Skeletal muscle cell (primary cell): ENCODE measurements around the gene ATXN2.
"Not testable (repeated sequence)": the region's sequence is repeated elsewhere in the genome, so short reads cannot be mapped to it uniquely, and the experiment has no call there.

ENCODE experiments used
- DNase-seq: peaks from one replicate; pipeline ENCODE4 v3.0.0-alpha.2; 2010; ENCODE audit warnings: low read depth
- H3K4me3 ChIP-seq: 2 replicates; pipeline ENCODE4 v1.5.1; 2011; ENCODE audit warnings: low read depth, mild to moderate bottlenecking, control low read depth, low read length, moderate library complexity

Gene ATXN2

DNA sequence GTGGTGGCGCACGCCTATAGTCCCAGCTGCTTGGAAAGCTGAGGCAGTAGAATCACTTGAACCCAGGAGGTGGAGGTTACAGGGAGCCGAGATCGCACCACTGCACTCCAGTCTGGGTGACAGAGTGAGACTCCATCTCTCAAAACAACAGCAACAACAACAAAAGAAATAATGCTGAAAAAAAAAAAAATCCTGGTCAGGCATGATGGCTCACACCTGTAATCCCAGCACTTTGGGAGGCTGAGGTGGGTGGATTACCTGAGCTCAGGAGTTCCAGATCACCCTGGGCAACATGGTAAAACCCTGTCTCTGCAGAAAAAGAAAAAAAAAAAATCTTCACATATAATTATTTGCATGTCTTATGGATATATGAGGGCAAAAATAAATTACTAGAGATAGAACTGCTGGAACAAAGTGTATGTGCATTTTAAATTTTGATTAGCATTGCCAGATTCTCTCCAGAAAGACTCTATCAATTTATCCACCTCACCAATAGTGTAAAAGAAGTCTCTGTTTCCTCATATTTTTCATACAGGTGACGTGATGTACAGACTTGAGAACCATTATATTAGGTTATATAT, 75.4 kb downstream of the ATXN2 start:
- no peak overlapping the region for H3K4me3 ChIP-seq
- no peak for DNase-seq

DNA sequence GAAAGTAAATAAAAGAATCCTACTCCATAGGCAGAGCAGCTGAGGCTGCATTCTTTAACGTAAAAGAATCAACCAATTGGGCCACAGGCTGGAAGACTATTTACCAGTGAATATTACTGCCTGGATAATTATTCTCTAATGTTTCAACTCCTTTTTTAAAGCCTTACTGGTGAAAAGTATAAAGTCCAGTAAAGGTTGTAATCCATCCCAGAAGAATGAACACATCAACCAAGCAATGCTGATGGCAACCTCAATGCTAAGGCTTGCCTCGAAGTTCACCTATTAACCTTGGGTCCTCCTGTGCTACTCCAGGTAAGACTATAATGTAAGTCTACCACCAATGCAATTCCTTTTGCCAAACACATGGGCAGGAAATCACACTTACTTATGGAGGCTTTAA, 77.3 kb downstream of the ATXN2 start:
- H3K4me3 ChIP-seq = no peak overlapping the region
- no peak for DNase-seq

DNA sequence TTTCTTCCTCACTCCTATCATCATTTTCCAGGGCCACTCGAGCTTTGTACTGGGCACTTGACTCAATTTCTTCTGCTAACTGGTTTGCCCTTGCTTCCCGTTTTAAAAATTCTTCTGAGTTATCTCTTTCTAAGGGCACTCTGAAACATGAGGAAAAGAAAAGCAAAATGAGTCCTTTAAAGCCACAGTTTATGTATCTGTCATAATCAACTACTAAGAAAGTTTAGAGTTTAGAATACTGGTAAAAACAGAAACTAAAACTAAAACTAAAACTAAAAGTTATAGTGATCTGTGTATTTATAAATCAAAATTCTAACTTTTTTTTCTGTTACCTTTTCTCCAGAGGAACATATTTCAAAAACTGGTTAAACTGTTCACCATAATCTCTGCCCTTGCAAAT, 79.2 kb downstream of the ATXN2 start:
- DNase-seq = no peak
- H3K4me3 ChIP-seq = no peak overlapping the region

DNA sequence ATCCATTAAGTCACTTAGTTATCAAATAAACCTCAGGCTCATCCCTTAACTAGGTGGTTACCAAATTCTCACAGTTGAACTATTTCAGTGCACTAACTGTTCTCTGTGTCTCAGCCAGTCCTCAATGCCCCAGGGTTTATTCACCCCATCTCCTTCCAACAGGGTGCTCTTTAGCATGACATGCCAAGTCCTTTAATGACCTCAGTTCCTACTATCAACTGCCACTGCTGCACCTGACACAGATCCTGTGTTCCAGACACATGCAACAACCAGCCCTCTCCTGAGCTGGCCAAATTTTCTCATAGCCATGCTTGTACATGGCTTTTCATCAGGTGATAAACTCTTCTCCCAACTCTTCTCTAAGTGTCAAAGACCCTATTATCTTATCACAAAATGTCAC, 80.0 kb downstream of the ATXN2 start:
- H3K4me3 ChIP-seq = no peak overlapping the region
- DNase-seq = no peak

DNA sequence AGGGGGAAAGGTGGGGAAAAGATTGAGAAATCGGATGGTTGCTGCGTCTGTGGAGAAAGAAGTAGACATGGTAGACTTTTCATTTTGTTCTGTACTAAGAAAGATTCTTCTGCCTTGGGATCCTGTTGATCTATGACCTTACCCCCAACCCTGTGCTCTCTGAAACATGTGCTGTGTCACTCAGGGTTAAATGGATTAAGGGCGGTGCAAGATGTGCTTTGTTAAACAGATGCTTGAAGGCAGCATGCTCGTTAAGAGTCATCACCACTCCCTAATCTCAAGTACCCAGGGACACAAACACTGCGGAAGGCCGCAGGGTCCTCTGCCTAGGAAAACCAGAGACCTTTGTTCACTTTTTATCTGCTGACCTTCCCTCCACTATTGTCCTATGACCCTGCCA, 91.4 kb downstream of the ATXN2 start:
- DNase-seq, H3K4me3 ChIP-seq: not testable (repeated sequence)

DNA sequence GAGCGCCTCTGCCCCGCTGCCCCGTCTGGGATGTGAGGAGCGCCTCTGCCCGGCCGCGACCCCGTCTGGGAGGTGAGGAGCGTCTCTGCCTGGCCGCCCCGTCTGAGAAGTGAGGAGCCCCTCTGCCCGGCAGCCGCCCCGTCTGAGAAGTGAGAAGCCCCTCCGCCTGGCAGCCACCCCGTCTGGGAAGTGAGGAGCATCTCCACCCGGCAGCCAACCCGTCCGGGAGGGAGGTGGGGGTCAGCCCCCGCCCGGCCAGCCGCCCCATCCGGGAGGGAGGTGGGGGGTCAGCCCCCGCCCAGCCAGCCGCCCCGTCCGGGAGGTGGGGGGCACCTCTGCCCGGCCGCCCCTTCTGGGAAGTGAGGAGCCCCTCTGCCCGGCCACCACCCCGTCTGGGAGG, 91.9 kb downstream of the ATXN2 start:
- H3K4me3 ChIP-seq, DNase-seq: not testable (repeated sequence)

DNA sequence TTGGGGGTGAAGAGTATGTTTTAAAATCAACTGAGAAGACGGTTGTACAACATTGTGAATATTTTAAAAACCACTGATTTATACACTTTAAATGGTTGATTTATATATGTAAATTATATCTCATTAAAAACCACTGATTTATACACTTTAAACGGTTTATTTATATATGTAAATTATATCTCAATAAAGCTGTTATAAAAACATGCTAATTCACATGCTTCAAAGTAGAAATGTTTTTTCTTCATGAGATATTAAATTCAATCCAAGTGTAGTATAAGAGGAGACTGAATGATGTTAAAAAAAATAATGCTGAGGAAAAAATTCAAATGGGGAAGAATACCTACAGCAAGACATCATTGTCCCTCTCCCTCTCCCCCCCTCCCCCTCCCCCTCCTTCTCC, 92.9 kb downstream of the ATXN2 start:
- DNase-seq = no peak
- no peak overlapping the region for H3K4me3 ChIP-seq

DNA sequence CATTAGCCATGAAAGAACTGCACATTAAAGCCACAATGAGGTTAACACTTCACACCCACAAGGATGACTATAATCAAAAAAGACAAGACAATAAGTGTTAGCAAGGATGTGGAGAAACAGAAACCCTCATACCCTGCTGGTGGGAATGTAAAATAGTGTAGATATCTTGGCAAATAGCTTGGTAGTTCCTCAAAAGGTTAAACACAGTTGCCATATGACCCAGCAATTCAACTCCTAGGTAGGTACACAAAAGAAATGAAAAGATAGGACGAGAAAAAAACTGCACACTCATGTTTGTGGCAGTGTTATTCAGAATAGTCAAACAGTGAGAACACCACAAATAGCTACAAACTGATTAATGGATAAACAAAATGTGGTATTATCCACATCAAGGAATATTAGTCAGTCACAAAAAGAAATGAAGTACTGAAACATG, 93.5 kb downstream of the ATXN2 start:
- DNase-seq = no peak
- no peak overlapping the region for H3K4me3 ChIP-seq

DNA sequence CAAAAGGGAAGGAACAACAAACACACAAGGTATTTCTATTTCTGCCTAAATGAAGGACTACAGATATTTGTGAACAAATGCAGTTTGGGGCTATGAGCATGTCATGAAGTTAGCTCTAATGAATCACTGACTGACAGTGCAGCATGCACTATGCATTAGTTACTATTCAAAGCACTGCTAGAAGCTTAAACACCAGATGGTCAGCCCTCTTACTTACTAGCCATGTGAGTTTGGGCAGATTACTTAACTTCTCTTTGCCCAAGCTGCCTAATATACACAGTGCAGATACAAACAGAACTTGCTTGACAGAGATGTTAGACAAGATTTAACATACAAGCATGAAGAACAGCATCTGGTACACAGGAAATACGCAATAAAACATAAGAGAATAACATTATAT, 96.0 kb downstream of the ATXN2 start:
- no peak overlapping the region for H3K4me3 ChIP-seq
- DNase-seq = no peak

DNA sequence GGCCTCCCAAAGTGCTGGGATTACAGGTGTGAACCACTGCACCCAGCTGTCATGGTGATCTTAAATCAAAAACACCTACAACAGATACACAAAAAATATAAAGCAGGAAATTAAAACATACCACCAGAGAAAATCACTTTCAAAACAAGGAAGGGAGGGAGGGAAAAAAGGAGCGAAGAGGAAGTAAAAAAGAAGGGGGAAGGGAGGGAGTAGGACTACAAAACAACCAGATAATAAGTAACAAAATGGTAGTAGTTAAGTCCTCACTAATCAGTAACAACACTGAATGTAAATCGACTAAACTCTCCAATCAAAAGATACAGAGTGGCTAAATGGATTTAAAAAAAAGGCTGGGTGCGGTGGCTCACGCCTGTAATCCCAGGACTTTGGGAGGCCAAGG, 104.4 kb downstream of the ATXN2 start:
- H3K4me3 ChIP-seq = no peak overlapping the region
- no peak for DNase-seq

DNA sequence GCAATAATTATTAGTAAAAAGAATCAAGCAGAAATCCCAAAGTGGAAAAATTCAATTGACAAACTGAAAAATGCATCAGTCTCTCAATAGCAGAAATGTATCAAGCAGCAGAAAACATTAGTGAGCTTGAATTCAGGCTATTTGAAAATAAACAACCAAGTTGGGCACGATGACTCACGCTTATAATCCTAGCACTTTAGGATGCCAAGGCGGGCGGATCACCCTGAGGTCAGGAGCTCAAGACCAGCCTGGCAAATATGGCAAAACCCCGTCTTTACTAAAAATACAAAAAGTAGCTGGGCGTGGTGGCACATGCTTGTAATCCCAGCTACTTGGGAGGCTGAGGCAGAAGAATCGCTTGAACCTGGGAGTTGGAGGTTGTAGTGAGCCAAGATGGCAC, 106.1 kb downstream of the ATXN2 start:
- H3K4me3 ChIP-seq, DNase-seq: not testable (repeated sequence)

DNA sequence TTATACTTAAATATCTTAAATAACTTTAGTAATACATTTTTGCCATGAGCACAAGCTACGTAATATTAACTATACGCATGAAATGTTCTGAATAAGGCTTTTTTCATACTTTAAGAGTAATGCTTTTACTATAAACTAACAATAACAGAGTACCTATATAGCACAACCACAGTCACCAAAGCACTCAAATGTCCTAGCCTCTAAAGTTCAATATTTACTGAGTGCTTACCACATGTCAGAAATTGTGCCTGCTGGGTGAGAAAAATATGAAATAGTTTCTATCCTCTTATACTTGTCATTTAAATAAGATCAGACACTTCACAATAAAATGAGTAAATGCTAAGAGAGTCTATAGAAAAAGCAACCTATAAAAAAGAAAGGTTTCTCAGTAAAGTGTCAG, 110.3 kb downstream of the ATXN2 start:
- DNase-seq = no peak
- H3K4me3 ChIP-seq = no peak overlapping the region

DNA sequence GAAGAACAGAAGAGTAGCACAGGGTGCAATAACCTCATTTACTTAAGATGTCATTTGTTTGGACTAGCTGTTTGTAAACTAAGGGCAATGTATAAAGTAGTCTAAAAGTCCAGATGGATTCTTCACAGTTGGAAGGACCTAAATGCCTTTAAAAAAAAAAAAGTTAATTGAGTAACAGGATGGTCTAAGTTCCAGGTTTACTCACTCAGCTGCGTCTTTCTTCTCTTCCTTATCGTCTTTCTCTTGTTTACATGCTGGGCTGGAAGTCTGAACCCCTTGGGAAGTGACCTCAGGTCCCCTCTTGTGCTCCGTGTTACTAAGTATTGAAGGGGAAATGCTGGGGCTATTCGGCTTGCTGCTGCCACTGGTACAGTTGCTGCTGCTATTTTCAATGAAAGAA, 110.8 kb downstream of the ATXN2 start:
- DNase-seq = no peak

DNA sequence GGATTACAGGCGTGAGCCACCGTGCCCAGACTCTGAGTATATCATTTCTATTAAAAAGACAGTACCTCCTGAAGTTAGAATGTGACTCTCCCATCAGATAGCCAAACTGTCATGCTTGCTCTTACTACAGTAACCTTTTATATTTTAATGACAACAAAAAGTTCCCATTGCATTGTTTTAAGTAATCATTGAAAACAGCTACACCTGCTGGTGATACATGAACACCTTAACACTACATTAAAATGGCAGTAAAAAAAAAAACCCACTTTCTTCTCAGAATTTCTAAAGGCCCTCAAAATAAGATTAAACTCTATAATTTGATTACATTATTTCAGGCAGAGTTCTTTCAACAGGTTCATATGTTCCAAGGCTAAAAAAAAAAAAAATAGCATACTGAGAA, 116.7 kb downstream of the ATXN2 start:
- DNase-seq = no peak
- no peak overlapping the region for H3K4me3 ChIP-seq

More for the DNA sequence above, 110.8 kb downstream of the ATXN2 start:
- no peak overlapping the region for H3K4me3 ChIP-seq

DNA sequence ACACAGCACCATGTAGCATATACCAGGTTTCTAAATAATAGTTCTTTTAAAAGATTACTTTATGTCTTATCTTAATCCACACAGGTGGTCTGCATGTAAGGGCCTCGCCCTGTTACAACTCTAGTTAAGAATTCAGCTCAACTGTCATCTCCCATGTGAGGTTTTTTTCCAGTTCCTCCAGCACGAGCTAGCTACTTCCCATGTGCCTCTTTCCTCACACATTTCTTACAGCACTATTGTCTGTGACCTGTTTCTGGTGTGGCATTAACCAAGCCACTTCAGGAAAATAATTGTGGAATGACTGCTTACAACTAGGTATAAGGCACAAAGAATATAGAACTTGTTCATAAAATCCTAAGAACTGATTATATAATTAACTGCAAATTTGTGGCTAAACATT, 127.9 kb downstream of the ATXN2 start:
- H3K4me3 ChIP-seq = no peak overlapping the region
- no peak for DNase-seq

DNA sequence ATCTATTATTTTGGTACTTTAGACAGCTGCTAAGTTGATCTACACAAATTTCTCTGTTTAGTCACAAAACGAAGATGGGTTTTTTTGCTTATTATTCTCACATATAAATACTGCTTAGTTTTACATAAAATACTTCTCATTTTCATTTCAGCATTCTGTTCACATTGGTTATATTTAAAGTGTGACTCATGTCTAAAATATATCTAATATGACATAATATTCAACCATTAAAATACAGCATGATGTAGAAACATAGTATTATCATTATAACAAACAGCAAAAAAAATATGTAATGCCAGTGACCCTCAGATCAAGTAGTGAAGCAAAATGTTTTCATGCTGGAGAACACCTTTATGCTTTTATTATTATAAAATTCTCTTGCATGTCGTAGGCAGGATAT, 129.7 kb downstream of the ATXN2 start:
- no peak overlapping the region for H3K4me3 ChIP-seq
- no peak for DNase-seq

DNA sequence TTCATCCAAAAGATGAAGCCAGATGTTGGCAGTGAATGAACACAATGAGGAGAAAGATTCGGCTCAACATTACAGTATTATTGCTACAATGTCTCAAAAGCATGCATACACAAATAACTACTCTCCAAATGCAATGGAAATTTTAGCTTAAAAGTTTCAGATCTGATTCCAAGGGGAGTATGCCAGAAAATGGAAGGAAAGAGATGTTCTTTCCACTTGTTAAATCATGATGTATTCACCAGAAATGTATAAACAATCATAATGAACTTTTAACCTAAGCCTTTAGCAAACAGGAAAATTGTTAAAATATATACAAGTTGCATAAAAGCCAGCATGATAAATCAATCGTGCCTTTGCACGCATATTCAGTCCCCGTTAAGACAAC, 131.3 kb downstream of the ATXN2 start:
- no peak for DNase-seq
- H3K4me3 ChIP-seq = no peak overlapping the region

DNA sequence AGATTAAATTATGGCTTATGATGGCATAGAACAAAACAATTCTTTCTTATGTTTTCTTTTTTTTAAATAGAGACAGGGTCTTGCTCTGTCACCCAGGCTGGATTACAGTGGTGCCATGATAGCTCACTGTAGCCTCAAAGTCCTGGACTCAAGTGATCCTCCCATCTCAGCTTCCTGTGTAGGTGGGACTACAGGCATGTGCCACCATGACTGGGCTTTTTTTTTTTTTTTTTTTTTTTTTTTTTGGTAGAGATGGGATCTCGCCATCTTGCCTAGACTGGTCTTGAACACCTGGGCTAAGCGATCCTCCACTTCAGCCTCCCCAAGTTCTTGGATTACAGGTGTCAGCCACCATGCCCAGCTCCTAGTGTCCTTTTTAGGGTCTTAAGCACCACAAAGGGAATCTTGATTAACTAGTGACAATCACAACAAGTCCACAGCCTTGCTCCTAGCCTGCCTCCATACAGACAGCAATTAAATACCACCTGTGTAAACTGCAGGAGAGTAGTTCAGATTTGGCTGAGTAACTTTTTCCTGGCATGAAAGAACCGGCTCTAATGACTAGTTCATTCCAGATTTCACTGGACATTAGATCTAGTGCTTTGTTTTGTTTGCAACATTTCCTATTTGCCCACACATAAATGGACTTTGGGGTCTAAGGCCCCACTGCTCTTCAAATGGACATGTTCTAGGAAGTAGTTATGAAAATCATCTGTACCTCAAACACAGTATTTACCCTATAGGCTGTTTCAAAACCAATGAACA, 131.8 kb downstream of the ATXN2 start:
- H3K4me3 ChIP-seq = no peak overlapping the region
- no peak for DNase-seq

DNA sequence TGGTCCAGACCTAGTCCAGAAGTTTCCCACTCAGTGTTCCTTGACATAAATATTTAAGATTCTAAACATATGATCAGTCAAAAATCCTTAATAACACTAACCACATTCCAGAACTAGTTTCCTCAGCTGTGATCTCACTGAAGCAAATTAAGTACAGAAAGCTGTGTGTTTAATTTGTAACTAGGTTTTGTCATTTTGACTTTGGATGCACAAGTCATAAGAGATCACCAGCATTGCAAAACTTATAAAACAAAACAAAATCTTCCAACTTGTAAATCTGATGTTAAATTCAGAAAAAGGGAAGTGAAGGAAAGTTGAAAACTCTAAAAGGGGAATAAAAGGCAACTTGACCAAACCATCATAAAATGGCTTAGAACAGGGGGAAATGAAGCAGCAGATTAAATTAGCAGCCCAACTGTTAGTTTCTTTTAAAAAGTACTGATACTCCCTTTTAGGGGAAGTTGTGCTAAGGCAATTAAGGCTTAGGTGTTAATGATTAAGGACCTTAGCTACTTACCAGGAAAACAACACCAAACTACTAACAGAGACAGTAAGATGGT, 136.8 kb downstream of the ATXN2 start:
- DNase-seq = no peak
- H3K4me3 ChIP-seq = no peak overlapping the region

DNA sequence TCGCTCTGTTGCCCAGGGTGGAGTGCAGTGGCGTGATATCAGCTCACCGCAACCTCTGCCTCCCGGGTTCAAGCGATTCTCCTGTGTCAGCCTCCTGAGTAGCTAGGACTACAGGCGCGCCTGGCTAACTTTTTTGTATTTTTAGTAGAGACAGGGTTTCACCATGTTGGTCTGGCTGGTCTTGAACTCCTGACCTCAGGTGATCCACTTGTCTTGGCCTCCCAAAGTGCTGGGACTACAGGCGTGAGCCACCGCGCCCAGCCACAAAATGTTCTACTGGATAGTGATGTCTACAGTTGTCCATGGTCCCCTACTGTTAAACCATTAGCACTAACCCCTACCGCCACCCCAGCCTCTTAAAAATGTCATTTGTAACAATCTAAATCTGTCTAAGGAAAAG, 139.0 kb downstream of the ATXN2 start:
- not testable (repeated sequence) for H3K4me3 ChIP-seq, DNase-seq

DNA sequence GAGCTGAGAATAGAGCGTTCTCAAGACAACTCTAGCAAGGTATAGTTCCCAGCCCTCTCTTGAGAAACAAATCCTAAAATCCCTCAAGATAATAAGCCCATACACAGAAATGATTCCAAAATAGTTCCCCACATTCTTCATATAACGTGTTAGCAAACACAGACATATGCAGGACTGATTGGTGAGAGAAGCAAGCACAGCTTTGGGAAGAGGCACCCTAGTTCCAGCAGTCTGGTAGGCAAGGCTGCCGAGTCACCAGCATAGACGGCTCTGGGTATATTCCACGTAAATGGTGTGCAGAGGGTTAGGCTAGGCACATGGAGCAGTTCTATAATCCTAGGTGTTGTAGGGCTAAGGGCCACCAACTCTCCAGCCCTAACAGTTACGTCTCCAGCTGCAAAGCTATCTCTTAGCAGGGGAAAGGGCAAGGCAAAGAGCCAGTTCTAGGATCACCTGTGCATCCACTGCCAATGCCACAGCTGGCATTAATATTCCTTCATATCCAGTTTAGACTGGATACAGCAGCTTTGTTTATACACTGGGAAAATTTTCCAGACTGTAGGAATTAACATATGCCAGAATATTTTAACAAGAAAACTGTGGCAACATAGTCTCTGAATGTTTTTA, 140.5 kb downstream of the ATXN2 start:
- DNase-seq = no peak
- no peak overlapping the region for H3K4me3 ChIP-seq
